DOHH2 (cell line): ENCODE results near the gene SAMD9.
A peak's percentile ranks its signal among the peaks of the same experiment; 100 is the strongest.

Source experiments
- H3F3A ChIP-seq: fragments of 200-600 bp; sonication (generic), shearing (Covaris generic); 2 replicates; pipeline ENCODE4 v1.6.0; 2016; ENCODE audit warnings: antibody characterized with exemption, mild to moderate bottlenecking; ENCODE audit not compliant: control insufficient read depth, insufficient read depth
- H3K27ac ChIP-seq: fragments of 200-600 bp; sonication (generic); 2 replicates; pipeline ENCODE4 v1.5.1; 2014; ENCODE audit warnings: low read depth, mild to moderate bottlenecking, low read length, moderate library complexity
- H3K27me3 ChIP-seq: fragments of 200-600 bp; sonication (generic); 2 replicates; pipeline ENCODE4 v1.6.1; 2014; ENCODE audit warnings: mild to moderate bottlenecking, low read length, mixed read lengths; ENCODE audit not compliant: control insufficient read depth
- H3K36me3 ChIP-seq: fragments of 200-600 bp; sonication (generic); 2 replicates; pipeline ENCODE4 v1.6.1; 2014; ENCODE audit warnings: mild to moderate bottlenecking, low read length, moderate library complexity, mixed read lengths; ENCODE audit not compliant: control insufficient read depth
- H3K4me1 ChIP-seq: fragments of 200-600 bp; sonication (generic); 2 replicates; pipeline ENCODE4 v1.6.1; 2014; ENCODE audit warnings: mild to moderate bottlenecking, low read length, mixed read lengths; ENCODE audit not compliant: control insufficient read depth
- H3K4me2 ChIP-seq: fragments of 200-600 bp; sonication (generic); 2 replicates; pipeline ENCODE4 v1.6.0; 2014; ENCODE audit warnings: mild to moderate bottlenecking, low read length, moderate library complexity
- H3K4me3 ChIP-seq: fragments of 200-600 bp; sonication (generic); 2 replicates; pipeline ENCODE4 v1.5.1; 2014; ENCODE audit warnings: mild to moderate bottlenecking, low read length, mixed read lengths
- H3K79me2 ChIP-seq: fragments of 200-600 bp; sonication (generic); 2 replicates; pipeline ENCODE4 v1.6.1; 2014; ENCODE audit warnings: mild to moderate bottlenecking, low read length, mixed read lengths; ENCODE audit not compliant: control insufficient read depth
- H3K9me2 ChIP-seq: fragments of 200-600 bp; sonication (generic); replicated peaks from 2 replicates; pipeline ENCODE4 v1.6.1; 2014; ENCODE audit warnings: mild to moderate bottlenecking, low read length, mixed read lengths; ENCODE audit not compliant: control insufficient read depth
- H3K9me3 ChIP-seq: fragments of 200-600 bp; sonication (generic); 2 replicates; pipeline ENCODE4 v1.6.1; 2014; ENCODE audit warnings: antibody characterized with exemption, low read length, mixed read lengths; ENCODE audit not compliant: control insufficient read depth, insufficient read depth
- H4K20me1 ChIP-seq: fragments of 200-600 bp; sonication (generic); 2 replicates; pipeline ENCODE4 v1.6.0; 2014; ENCODE audit warnings: low read depth, mild to moderate bottlenecking, antibody characterized with exemption, low read length, moderate library complexity; ENCODE audit not compliant: control insufficient read depth, insufficient read depth
- EZH2phosphoT487 ChIP-seq: fragments of 200-600 bp; sonication (generic); IDR thresholded peaks from 2 replicates; pipeline ENCODE4 v1.6.1; 2017; ENCODE audit warnings: borderline replicate concordance, mild to moderate bottlenecking, antibody characterized with exemption, low read length, moderate library complexity, mixed read lengths
- TF ChIP-seq, protein P1 (sequence below): fragments of 200-600 bp; sonication (generic); IDR thresholded peaks from one replicate; pipeline ENCODE4 v1.5.1; 2014; ENCODE audit warnings: antibody characterized with exemption, mild to moderate bottlenecking, low read depth, low read length; ENCODE audit not compliant: poor library complexity, severe bottlenecking

The SAMD9 gene

DNA sequence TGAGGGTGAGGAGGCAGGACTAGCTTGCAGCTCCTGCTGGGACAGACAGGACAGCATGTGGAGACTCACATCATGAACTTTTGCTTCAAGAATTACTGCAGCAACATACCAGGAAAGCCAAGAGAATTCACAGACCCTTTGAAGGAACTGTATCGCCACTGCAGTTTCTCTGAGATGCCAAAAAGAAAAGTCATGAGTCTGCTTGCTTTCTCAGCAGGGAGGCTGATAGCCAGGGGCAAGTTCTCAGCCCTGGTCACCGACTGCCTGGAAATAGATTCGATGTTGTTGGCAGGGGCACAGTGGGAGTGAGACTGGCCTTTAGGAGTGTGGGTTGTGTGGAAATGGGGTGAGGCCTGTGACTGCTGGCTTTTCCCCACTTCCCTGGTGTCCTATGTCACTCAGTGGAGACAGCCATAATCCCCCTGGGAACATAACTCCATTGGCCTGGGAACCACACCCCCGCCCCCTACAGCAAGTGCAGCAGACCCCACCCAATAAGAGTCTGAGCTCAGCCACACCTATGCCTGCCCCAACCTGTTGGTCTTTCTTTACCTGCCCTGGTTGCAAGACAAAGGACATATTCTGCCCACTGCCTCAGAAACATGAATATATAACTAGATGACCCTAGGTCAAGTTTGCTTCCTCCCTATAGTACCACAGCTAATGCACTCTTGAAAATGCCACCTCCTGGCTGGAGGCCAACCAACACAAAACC is 1.6 kb upstream of the SAMD9 start:
- Histone ChIP-seq H3K9me2 (no peaks in the 10 kb centered on the region), H3K27ac (no peak overlapping the region), H3K4me2 (no peak overlapping the region), H4K20me1 (no peaks in the 10 kb centered on the region), H3K4me3 (no peak overlapping the region), H3K9me3 (peaks cover 9% of the 10 kb centered on the region; the same call in 1 of the 2 replicates), H3K36me3 (no peaks in the 10 kb centered on the region), H3K79me2 (no peaks in the 10 kb centered on the region), H3K4me1 (peaks cover 10% of the 10 kb centered on the region), H3F3A (no peaks in the 10 kb centered on the region), H3K27me3 (no peaks in the 10 kb centered on the region)
- no peak for TF ChIP-seq EZH2phosphoT487
- TF ChIP-seq, protein P1, sequence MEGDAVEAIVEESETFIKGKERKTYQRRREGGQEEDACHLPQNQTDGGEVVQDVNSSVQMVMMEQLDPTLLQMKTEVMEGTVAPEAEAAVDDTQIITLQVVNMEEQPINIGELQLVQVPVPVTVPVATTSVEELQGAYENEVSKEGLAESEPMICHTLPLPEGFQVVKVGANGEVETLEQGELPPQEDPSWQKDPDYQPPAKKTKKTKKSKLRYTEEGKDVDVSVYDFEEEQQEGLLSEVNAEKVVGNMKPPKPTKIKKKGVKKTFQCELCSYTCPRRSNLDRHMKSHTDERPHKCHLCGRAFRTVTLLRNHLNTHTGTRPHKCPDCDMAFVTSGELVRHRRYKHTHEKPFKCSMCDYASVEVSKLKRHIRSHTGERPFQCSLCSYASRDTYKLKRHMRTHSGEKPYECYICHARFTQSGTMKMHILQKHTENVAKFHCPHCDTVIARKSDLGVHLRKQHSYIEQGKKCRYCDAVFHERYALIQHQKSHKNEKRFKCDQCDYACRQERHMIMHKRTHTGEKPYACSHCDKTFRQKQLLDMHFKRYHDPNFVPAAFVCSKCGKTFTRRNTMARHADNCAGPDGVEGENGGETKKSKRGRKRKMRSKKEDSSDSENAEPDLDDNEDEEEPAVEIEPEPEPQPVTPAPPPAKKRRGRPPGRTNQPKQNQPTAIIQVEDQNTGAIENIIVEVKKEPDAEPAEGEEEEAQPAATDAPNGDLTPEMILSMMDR: no peak

DNA sequence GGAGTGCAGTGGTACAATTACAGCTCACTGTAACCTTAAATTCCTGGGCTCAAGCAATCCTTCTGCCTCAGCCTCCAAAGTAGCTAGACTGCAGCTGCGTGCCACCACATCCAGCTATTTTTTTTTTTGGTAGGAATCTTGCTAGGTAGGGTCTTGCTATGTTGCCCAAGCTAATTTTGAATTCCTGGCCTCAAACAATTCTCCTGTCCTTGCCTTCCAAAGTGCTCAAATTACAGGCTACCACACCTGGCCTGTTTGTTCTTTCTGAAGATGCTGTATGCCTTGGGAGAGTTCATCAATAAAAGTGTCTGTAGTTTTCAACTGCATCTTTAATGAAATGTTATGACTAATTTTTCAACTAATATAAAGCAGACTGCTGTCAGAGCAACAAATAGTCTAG is 452 bp downstream of the SAMD9 start:
- TF ChIP-seq, protein P1: no peak
- no peak for TF ChIP-seq EZH2phosphoT487
- H3K4me2 ChIP-seq: peak overlapping the region; percentile 49
- H3K4me3 ChIP-seq: peak overlapping the region; percentile 43

DNA sequence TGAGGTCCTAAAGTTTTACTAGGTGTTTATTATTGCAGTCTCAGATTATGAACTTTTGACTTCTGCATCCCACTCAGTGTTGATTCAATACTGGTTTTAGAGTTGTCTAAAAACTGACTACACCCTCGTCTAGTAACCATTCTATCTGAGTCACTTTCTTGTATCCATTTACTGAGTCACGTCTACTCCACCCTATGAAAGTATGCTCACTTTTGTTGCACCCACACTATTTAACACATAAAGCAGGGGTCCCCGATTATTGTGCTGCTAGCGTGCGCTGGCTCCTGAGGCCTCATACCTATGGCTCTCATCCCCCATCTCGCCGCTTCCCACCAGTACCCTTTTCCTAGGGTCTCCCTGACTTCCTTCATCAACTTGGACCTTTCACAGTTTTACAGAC is 2.0 kb downstream of the SAMD9 start:
- Histone ChIP-seq H3K36me3 (no peaks in the 10 kb centered on the region), H4K20me1 (no peaks in the 10 kb centered on the region), H3K79me2 (no peaks in the 10 kb centered on the region), H3K9me3 (peaks cover 4% of the 10 kb centered on the region; the same call in 1 of the 2 replicates), H3K27ac (no peak overlapping the region), H3K27me3 (no peaks in the 10 kb centered on the region), H3K4me2 (no peak overlapping the region), H3K4me1 (peaks cover 10% of the 10 kb centered on the region), H3K9me2 (no peaks in the 10 kb centered on the region), H3K4me3 (no peak overlapping the region), H3F3A (no peaks in the 10 kb centered on the region)
- TF ChIP-seq EZH2phosphoT487: no peak
- TF ChIP-seq, protein P1: no peak

More for the DNA sequence above, 452 bp downstream of the SAMD9 start:
- H3K9me2 ChIP-seq: no peaks in the 10 kb centered on the region
- H3F3A ChIP-seq: no peaks in the 10 kb centered on the region
- H3K9me3 ChIP-seq: peaks cover 9% of the 10 kb centered on the region; the same call in 1 of the 2 replicates
- H4K20me1 ChIP-seq: no peaks in the 10 kb centered on the region
- H3K79me2 ChIP-seq: no peaks in the 10 kb centered on the region
- no peak overlapping the region for H3K27ac ChIP-seq
- H3K4me1 ChIP-seq: peaks cover 10% of the 10 kb centered on the region
- no peaks in the 10 kb centered on the region for H3K27me3 ChIP-seq
- no peaks in the 10 kb centered on the region for H3K36me3 ChIP-seq
